Activated naive CD4-positive, alpha-beta T cell treated with anti-CD3 and anti-CD28 coated beads, Interleukin-2, amount 50 U/mL, for 16 hours (primary cell): ENCODE results near the gene POC1A.
A peak's percentile ranks its signal among the peaks of the same experiment; 100 is the strongest.

Experiments used
- DNase-seq: peaks from one replicate; pipeline ENCODE4 v3.0.0-alpha.2; 2020

The POC1A gene

GRCh38 chr3:52154135-52155094 lies at the start of gene POC1A:
TSS of gene POC1A (minus strand) at chr3:52154423. CDS start at chr3:52154372, 51 bp downstream.
- peak; percentile 89 for DNase-seq

- no peak for DNase-seq
These were observed 49.5 kb upstream of the POC1A start for GRCh38 chr3:52203701-52204100.

- DNase-seq = no peak
These were observed 48.3 kb upstream of the POC1A start for GRCh38 chr3:52202384-52203077.

GRCh38 chr3:52200981-52201679 lies 46.9 kb upstream of the POC1A start:
- no peak for DNase-seq

GRCh38 chr3:52198643-52199608 lies 44.7 kb upstream of the POC1A start:
- no peak for DNase-seq

GRCh38 chr3:52197842-52198625 lies 43.8 kb upstream of the POC1A start, which contains the start of gene ALAS1:
TSS of gene ALAS1 (plus strand) at chr3:52198160. CDS start at chr3:52199242, 1,082 bp downstream.
- peak; percentile 93 for DNase-seq

- DNase-seq = no peak
These were observed 43.2 kb upstream of the POC1A start for GRCh38 chr3:52197499-52197841.

- no peak for DNase-seq
These were observed 42.8 kb upstream of the POC1A start for GRCh38 chr3:52196977-52197376.

- no peak for DNase-seq
These were observed 41.7 kb upstream of the POC1A start for GRCh38 chr3:52195823-52196331.

- DNase-seq = no peak
These were observed 41.0 kb upstream of the POC1A start for GRCh38 chr3:52195291-52195597.

- DNase-seq = no peak
These were observed 40.5 kb upstream of the POC1A start for GRCh38 chr3:52194485-52195290.

- DNase-seq = no peak
These were observed 38.8 kb upstream of the POC1A start for GRCh38 chr3:52193065-52193464.

GRCh38 chr3:52191663-52192062 lies 37.4 kb upstream of the POC1A start:
- no peak for DNase-seq

- no peak for DNase-seq
These were observed 36.3 kb upstream of the POC1A start for GRCh38 chr3:52190294-52191074.

GRCh38 chr3:52188556-52188955 lies 34.3 kb upstream of the POC1A start:
- DNase-seq = no peak

GRCh38 chr3:52186729-52187128 lies 32.5 kb upstream of the POC1A start:
- no peak for DNase-seq

- no peak for DNase-seq
These were observed 31.6 kb upstream of the POC1A start for GRCh38 chr3:52185837-52186236.

- DNase-seq = no peak
These were observed 31.1 kb upstream of the POC1A start for GRCh38 chr3:52185311-52185710.

- no peak for DNase-seq
These were observed 30.5 kb upstream of the POC1A start for GRCh38 chr3:52184690-52185089.
